SU-DHL-6 (cell line): ENCODE data around the gene SHISA9.

Experiments used
- H2AFZ ChIP-seq: fragments of 200-600 bp; sonication (generic); 2 replicates; pipeline ENCODE4 v1.6.1; 2014; ENCODE audit warnings: low read depth, mild to moderate bottlenecking, moderate library complexity, mixed read lengths, antibody characterized with exemption, low read length; ENCODE audit not compliant: severe bottlenecking
- H3F3A ChIP-seq: fragments of 200-600 bp; shearing (Covaris generic); 2 replicates; pipeline ENCODE4 v1.6.0; 2016; ENCODE audit warnings: antibody characterized with exemption, mild to moderate bottlenecking; ENCODE audit not compliant: insufficient read depth
- H3K27ac ChIP-seq: fragments of 200-600 bp; sonication (generic); 2 replicates; pipeline ENCODE4 v1.5.1; 2016; ENCODE audit warnings: low read depth, mild to moderate bottlenecking, low read length, moderate library complexity, mixed read lengths
- H3K27me3 ChIP-seq: fragments of 200-600 bp; sonication (generic), shearing (Covaris generic); 2 replicates; pipeline ENCODE4 v1.6.0; 2014; ENCODE audit warnings: mild to moderate bottlenecking, low read length
- H3K36me3 ChIP-seq: fragments of 200-600 bp; sonication (generic); 2 replicates; pipeline ENCODE4 v1.6.1; 2014; ENCODE audit warnings: mild to moderate bottlenecking, low read length, mixed read lengths
- H3K4me2 ChIP-seq: fragments of 300-600, 200-600 bp; shearing (Covaris generic), sonication (generic); 2 replicates; pipeline ENCODE4 v1.6.0; 2014; ENCODE audit warnings: low read length, low read depth, mild to moderate bottlenecking; ENCODE audit not compliant: poor library complexity, severe bottlenecking
- H3K4me3 ChIP-seq: fragments of 200-600 bp; sonication (generic); 2 replicates; pipeline ENCODE4 v1.5.1; 2014; ENCODE audit warnings: antibody characterized with exemption, low read length, mild to moderate bottlenecking, mixed read lengths; ENCODE audit not compliant: insufficient read depth, poor library complexity, severe bottlenecking
- H3K79me2 ChIP-seq: fragments of 200-600 bp; sonication (generic); 2 replicates; pipeline ENCODE4 v1.6.1; 2014; ENCODE audit warnings: mild to moderate bottlenecking, low read length, moderate library complexity; ENCODE audit not compliant: insufficient read depth
- H3K9ac ChIP-seq: fragments of 200-600 bp; sonication (generic); 2 replicates; pipeline ENCODE4 v1.7.0; 2014; ENCODE audit warnings: mild to moderate bottlenecking, low read length
- H3K9me2 ChIP-seq: fragments of 200-600 bp; sonication (generic); replicated peaks from 2 replicates; pipeline ENCODE4 v1.6.1; 2014; ENCODE audit warnings: low read length; ENCODE audit not compliant: insufficient read depth
- H3K9me3 ChIP-seq: fragments of 200-600 bp; sonication (generic); 2 replicates; pipeline ENCODE4 v1.6.1; 2014; ENCODE audit warnings: low read length, mixed read lengths; ENCODE audit not compliant: insufficient read depth
- H4K20me1 ChIP-seq: fragments of 200-600 bp; sonication (generic); 2 replicates; pipeline ENCODE4 v1.6.1; 2014; ENCODE audit warnings: low read depth, mild to moderate bottlenecking, antibody characterized with exemption, low read length, moderate library complexity, mixed read lengths
- CTCF ChIP-seq: fragments of 200-600 bp; sonication (generic); IDR thresholded peaks from one replicate; pipeline ENCODE4 v1.5.1; 2017; ENCODE audit warnings: antibody characterized with exemption, mild to moderate bottlenecking, low read length, moderate library complexity; ENCODE audit not compliant: insufficient read depth, poor library complexity, severe bottlenecking
- EZH2phosphoT487 ChIP-seq: fragments of 200-600 bp; sonication (generic), shearing (Covaris generic); conservative IDR thresholded peaks from 2 replicates; pipeline ENCODE4 v1.6.1; 2018; ENCODE audit warnings: mild to moderate bottlenecking, antibody characterized with exemption, low read length, moderate library complexity, mixed read lengths

Gene SHISA9

DNA sequence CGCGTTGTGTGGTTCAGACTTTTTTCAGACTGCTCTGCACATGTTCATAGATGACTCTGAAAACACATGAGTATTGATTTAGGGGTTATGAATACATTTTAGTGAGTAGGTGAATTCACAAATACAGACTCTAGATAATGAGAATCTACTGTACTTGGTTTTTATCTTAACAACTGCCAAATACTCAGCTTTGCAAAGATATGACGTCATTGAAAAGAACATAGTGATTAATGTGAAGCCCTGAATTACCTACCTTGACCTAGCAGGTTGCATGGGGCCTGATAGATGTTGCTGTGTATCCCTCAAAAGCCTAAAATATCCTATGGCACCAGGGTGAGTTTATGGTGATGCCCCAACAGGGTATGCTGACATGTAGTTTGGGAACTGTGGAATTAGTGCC lies 98.0 kb downstream of the SHISA9 start:
- TF ChIP-seq EZH2phosphoT487 (no peak), CTCF (no peak)
- Histone ChIP-seq H3K27ac (no peak overlapping the region), H3K9ac (no peak overlapping the region), H4K20me1 (no peaks in the 10 kb centered on the region), H3K36me3 (no peaks in the 10 kb centered on the region), H3K9me2 (no peaks in the 10 kb centered on the region), H3K4me3 (no peak overlapping the region), H3K27me3 (no peaks in the 10 kb centered on the region), H3K79me2 (no peaks in the 10 kb centered on the region), H3K9me3 (no peaks in the 10 kb centered on the region), H3F3A (no peaks in the 10 kb centered on the region), H3K4me2 (no peak overlapping the region), H2AFZ (no peak overlapping the region)

DNA sequence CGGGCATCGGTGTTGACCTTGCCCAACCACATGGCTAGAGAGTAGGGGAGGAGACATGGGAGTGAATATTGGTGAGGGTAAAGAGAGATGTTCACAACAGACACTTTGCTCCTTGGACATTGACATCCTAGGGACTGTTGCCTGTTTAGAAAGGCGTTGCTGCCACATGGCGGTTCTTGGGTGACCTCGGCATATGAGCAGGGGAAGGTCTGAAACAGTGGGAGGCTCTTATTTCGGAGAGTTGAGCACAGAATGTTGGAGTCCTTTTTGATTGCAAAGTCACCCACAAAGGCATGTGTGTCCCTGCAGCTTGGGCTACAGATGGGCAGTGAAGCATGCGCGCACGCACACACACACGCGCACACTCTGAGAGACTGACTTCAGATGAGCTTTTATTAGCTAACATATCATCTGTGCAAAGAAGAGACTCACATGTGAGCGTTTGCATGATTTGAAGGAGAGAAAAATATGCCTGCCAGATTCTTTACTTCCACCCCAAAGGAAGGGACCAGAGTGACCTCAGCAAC lies 104.4 kb downstream of the SHISA9 start:
- no peak overlapping the region for H3K9ac ChIP-seq
- H3K4me3 ChIP-seq = no peak overlapping the region
- H3K9me3 ChIP-seq = no peaks in the 10 kb centered on the region
- no peaks in the 10 kb centered on the region for H3K36me3 ChIP-seq
- no peak overlapping the region for H3K4me2 ChIP-seq
- TF ChIP-seq EZH2phosphoT487 (no peak), CTCF (no peak)
- no peaks in the 10 kb centered on the region for H3F3A ChIP-seq
- no peaks in the 10 kb centered on the region for H3K27me3 ChIP-seq
- H3K27ac ChIP-seq = no peak overlapping the region
- no peaks in the 10 kb centered on the region for H3K79me2 ChIP-seq
- no peaks in the 10 kb centered on the region for H4K20me1 ChIP-seq
- no peak overlapping the region for H2AFZ ChIP-seq
- no peaks in the 10 kb centered on the region for H3K9me2 ChIP-seq

- Histone ChIP-seq H3K9me2 (no peaks in the 10 kb centered on the region), H3K79me2 (no peaks in the 10 kb centered on the region), H3K36me3 (no peaks in the 10 kb centered on the region), H3K9ac (no peak overlapping the region), H3K4me2 (no peak overlapping the region), H3K9me3 (no peaks in the 10 kb centered on the region), H3F3A (no peaks in the 10 kb centered on the region), H2AFZ (no peak overlapping the region), H4K20me1 (no peaks in the 10 kb centered on the region), H3K27me3 (no peaks in the 10 kb centered on the region), H3K27ac (no peak overlapping the region), H3K4me3 (no peak overlapping the region)
- TF ChIP-seq EZH2phosphoT487 (no peak), CTCF (no peak)
Observed at GRCh38 chr16:13012601-13013000, 111.2 kb downstream of the SHISA9 start.
